ENCODE results near the gene CCDC134.
"Not testable (repeated sequence)": the region's sequence is repeated elsewhere in the genome, so short reads cannot be mapped to it uniquely, and the experiment has no call there.

CCDC134 gene

DNA sequence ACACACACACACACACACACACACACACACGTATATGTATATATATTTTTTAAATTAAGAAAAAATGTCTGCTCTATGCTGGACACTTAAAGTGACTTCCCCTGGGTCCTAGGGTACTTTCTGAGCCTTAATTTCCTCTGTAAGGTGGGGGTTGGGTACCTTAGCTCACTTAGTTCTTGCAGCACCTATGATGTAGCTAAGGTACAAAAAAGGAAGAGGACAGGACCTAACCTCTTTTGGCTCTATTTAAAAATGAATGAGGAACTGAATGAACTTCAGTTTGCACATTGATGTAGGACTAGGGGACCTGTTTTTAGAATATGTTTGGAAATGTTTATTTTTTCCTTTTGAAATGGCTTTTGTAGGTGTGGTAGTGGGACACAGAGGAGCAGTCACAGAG lies 43.6 kb downstream of the CCDC134 start:
- DNase-seq (ENCODE audit: low read depth), result no peak

DNA sequence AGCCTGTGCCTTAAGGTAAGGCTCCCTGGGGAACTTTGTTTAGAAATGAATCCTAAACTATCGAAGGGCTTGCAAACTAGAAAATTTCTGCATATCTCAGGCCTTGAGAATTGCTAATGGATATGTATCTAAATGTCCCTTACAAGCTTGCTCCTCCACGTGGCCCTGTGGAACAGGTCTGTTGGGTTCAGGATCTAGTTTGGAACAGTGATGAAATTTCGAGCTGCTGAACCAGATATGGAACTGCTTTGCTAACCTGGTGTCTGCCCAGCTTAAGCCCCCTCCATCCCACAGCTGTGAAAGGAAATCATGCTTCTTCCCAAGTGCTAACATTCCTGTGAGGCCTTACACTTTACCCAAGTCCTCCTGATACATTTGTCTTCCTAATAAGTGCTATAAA lies 44.0 kb downstream of the CCDC134 start:
- DNase-seq (ENCODE audit: low read depth), result no peak

DNA sequence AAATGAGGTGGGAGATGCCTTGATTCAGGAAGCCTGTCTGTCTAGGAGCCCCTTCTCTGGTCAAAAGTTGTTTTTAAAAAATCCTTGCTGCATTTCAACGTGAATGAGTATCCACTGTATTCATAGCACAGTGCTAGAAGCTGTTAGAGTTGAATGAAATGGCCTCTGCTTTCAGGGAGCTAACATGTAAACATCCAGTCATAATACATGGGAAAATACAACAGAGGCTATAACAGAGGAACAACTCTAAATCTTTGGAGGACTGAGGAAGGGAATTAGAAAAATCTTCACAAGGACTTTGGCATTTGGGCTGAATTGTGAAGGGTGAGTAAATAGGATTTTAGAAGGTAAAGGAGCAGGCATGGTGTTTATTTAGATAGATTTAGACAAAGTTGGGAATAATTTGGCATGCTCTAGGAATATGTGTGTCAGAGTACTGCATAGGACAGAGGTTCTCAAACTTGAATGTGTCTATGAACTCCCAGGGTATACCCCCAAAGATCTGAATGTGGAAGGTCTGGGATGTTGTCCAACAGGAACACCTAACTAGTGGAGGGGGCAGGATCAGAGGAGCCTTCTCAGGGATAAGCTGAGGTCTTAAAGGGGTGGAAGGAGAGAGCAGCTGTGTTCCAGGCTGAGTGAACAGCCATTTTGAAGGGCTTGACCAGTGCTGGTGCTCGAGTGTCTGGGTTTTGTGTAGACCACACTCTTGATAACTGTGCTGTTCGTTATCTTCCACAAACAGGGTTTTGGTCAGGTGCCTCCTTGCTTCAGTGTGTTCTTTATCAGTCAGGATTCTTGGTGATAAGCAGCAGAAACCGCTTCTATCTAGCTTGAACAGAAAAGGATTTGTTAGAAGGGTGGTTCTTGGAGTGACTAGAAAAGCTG lies 45.1 kb downstream of the CCDC134 start:
- no peak for DNase-seq (ENCODE audit: low read depth)

DNA sequence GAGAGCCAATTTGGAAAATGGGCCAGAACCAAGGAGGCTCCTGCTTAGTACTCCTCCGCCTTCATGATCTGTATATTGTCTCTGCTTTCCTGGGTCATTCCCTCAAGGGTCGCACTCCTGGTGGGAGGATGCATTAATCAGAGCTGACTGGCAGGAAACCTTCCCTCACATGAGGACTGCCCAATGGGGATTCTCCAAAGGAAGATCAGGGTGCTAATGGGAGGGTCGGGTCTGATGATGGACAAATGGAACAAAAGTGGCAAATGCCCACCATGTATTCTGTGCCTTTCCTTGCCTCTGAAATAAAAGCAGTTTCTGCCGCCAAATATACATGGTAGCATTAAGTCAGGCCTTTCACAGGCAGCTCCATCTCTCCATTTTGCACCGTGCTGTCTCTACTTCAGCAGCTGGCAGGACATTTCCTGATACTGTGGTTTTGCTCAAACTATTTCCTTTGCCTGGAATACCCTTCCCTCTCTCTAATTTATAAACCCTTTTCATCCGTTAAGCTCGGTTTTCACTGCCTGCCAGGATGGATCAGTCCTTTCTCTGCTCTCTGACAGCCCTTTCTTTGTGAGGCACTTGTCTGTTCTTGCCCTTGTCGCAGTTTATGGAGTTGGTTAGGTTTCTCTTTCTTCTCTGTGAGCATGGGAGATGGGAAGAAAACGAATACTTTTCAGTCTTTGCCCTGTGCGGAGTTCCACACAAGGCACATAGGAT lies 45.9 kb downstream of the CCDC134 start:
- no peak for DNase-seq (ENCODE audit: low read depth)

DNA sequence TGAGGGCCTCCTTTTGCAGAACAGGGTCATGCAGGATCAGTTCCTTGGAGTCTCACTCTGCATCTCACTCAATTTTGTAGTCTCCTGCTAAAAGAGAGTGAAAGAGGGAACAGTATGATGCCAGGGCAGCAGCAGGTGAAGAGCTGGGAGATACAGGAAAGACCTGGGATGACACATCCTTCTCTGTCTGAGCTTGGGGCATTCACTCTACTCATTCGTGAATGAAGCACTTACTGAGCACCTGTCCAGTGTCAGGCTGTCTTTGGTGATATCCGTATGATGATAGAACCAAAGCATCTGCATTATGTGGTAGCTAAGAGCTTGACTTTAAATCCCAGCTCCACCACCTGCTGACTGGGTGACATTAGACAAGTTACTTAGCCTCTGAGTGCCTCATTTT lies 46.8 kb downstream of the CCDC134 start:
- no peak for DNase-seq (ENCODE audit: low read depth)

DNA sequence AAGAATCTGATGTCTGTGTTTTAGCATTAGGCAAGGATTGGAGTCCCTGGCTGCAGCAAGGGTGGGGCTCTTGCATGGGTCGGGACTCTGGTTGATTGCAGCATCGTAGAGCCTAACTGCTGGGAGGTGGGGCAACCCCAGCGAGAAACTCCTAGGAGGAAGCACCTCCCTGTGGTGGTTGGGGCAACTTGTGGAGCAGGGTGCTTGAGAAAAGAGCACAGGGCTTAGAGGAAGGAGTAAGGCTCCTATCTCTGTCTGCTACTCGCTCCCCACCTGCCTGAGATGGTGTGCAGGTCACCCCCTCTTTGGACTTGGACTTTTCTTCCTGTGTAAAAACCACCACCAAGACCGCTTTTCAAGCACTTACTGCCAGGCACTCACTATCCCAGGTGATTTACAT lies 48.0 kb downstream of the CCDC134 start:
- no peak for DNase-seq (ENCODE audit: low read depth)

DNA sequence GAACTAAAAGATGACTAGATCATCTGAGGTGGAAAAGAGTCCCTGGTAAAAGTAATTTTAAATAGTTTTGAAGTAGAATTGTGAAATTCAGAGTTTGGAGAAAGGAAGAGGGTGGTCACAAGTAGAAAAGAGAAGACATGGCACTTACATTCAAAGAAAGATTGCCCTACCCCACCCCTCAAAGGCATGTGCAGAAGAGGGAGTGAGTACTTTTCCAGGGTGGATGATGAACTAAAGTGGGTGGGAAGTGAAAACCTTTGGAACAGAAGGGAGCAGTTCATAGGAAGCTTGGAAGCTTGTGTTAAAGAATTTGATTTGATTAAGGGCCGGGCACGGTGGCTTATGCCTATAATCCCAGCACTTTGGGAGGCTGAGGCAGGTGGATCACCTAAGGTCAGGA lies 56.0 kb downstream of the CCDC134 start:
- no peak for DNase-seq (ENCODE audit: low read depth)

DNA sequence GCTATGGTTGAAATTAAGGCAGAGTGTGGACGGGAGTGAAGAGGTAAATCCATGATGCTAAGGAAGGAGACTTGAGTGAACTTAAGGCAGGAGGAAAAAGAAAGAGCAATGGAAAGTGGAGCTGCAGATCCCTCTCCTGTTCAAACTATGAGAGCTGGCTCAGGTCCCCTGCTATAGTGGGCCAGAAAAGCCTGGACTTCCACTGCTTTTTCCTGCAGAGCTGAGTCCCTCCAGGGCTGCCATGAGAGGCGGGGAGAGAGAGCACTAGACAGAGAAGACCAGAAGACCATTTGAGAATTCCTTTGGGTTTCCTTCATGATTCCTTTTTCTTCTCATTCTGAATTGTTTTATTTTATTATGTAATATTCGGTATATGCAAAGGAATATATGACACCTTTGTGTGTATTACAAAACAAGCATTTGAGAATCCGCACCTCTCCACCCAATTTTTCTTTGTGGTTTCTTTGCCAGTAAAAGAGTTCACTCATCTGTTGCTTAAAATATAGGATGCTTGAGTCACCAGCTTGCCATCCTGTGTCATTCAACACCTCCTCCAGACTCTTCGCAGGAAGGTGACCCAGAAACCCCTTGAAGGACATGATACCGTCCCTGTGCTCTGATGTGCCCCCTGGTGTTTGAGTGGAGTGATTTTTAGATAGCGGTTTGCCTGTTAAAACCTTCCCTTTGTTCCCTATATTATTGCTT lies 56.8 kb downstream of the CCDC134 start:
- no peak for DNase-seq (ENCODE audit: low read depth)

DNA sequence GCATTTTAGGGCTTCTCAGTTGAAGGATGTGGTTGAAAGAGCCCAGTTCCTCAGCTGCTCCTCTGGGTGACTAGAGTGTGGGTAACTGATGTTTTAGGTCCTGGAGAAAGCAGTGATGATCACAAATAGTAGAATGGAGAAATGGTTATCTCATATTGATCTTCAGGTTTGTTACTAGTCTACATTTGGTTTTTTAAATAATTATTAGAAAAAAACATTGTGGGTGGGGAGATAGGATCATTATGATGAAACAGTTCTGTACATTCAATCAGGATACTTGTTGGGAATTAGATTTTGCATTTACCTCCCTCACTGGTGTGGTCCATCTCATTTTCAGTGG lies 57.4 kb downstream of the CCDC134 start:
- no peak for DNase-seq (ENCODE audit: low read depth)

DNA sequence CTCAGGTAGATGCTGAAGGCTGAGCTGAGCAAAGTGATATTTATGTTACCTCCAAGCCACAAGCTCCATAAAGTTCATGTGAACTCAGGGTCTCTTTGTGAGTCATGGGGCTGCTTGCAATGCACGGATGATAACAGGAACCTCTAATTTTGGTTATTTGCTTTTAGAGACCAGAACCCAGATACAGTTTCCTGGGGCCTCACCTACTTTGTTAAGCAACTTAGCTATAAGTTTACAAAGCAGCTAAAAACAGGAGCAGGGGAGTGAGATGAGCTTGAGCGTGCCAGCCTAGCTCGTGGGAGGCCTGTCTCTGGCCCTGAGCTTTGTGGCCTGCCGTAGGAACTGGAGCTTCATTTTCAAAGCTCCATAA lies 61.7 kb downstream of the CCDC134 start:
- DNase-seq (ENCODE audit: low read depth), result no peak

DNA sequence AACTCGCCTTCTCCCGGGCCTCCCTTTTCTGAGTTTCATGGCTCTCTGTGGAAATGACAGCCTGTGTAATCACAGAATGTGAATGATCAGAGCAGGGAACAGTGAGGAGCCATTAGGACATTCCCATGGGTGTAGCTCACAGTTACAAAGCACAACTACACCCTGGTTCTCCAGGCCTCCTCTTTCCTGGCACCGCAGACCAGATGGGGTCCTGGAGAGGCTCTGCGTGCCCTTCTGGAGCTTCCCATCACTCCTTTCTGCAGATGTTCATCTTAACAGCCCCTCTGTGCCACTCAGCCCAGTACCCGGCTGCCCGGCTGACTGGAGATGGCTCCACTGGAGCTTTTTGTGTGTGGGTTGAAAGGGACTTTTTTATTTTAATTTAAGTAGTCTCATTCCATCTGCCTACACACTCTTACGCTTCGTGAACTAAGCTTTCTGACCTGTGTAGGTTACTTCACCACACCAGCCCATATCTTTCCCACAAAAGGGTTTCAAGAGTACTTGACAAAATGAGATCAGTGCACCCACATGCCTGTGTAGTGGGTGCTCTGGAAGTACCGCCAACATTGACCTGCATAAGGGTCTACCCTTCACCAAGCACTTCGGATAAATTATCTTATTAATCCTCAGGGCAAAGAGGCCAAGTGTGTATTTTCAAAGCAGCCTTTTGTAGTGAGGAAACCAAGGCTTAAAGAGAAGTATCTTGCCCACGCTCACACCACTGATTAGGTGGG lies 62.2 kb downstream of the CCDC134 start:
- no peak for DNase-seq (ENCODE audit: low read depth)

DNA sequence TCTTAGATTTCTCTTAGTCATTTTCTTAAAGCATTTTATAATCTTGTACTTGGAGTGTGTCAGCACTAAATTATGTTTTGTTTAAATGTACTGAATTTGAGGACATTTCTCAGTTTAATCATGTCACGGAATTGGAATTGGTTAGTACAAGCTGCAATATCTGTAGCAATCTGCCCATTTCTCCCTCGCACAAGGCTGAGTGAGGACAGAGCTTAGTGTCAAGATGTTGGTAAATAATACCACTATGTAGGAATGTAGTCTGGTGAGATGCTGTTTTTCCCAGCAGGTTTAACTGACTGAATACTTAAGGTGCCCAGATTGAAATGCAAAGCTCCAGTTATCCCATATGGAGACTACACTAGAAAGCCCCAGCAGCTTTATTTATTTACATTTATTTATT lies 63.0 kb downstream of the CCDC134 start:
- DNase-seq (ENCODE audit: low read depth), result no peak

DNA sequence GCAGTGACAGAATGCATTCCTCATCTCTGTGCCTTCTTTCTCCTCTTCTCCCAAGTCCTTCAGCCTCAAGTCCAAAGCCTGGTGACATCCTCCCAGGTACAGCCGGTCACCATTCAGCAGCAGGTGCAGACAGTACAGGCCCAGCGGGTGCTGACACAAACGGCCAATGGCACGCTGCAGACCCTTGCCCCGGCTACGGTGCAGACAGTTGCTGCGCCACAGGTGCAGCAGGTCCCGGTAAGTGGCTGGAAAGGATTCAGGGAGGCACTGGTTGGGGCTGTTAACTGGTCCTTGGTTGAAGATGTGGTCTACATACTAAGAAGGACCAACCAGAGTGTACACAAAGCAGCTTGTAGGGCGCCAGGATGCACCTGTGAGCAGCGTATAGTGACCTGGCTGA lies 68.1 kb downstream of the CCDC134 start:
- no peak for DNase-seq (ENCODE audit: low read depth)

DNA sequence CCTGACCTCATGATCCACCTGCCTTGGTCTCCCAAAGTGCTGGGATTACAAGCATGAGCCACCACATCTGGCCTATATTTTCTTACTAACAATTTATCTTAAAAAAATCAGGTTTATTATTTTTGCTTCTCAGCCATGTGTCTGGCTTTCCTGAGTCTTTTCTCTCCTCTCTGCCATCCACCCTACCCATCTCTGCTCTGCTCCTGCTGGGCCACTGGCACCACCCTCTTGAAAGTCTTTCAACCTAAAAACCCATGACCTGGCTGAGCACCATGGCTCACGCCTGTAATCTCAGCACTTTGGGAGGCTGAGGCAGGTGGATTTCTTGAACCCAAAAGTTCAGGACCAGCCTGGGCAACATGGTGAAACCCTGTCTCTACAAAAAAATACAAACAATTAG lies 69.6 kb downstream of the CCDC134 start:
- not testable (repeated sequence) for DNase-seq (ENCODE audit: low read depth)

DNA sequence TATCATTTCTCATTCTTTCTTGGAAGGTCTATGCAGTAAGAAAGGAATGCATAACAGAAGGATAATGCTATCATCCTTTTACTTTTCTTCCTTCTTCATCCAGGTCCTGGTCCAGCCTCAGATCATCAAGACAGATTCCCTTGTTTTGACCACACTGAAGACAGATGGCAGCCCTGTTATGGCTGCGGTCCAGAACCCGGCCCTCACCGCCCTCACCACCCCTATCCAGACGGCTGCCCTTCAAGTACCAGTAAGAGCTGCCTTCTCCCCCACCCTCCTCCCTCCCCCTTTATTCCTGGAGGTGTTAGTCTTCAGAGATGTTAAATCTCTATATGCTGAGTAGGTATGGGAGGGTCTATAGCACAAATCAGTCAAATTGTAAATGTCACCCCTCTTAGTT lies 70.3 kb downstream of the CCDC134 start:
- no peak for DNase-seq (ENCODE audit: low read depth)

DNA sequence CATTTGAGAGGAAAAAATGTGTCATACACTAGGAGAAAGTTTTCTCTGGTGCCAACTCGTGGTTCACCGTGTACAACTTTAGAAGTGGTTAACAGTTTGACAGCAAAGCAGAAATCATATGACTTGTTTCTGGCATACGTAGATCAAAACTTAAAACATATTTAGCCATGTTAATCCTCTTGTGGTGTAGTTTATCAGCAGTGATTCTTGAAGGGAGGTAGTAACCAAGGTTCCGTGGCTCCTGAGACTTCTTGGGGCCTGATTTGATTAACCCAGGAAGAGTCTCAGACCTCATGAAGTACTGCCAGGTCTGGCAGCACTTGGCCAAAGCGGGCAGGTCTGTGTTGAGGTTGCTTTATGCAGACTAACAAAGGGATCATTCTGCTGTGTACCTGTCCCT lies 72.9 kb downstream of the CCDC134 start:
- no peak for DNase-seq (ENCODE audit: low read depth)

DNA sequence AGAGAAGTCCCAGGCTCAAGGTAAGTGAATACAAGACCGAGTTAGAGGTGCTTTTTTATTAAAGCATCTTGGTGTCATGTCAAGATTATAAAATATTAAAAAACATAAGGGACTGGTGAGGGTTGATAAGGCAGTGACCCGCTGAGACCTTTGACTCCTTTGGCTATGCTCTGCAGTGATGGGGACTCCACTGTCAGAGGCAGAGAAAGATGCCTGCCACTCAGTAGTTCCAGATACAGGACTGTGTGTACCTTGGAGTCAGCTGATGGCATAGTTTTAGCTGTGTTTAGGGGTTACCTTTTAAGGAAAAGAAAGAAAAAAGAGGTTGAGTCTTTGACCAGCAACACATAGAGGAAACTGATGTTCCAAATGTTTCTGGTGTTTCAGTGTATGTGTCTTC lies 73.6 kb downstream of the CCDC134 start:
- no peak for DNase-seq (ENCODE audit: low read depth)

DNA sequence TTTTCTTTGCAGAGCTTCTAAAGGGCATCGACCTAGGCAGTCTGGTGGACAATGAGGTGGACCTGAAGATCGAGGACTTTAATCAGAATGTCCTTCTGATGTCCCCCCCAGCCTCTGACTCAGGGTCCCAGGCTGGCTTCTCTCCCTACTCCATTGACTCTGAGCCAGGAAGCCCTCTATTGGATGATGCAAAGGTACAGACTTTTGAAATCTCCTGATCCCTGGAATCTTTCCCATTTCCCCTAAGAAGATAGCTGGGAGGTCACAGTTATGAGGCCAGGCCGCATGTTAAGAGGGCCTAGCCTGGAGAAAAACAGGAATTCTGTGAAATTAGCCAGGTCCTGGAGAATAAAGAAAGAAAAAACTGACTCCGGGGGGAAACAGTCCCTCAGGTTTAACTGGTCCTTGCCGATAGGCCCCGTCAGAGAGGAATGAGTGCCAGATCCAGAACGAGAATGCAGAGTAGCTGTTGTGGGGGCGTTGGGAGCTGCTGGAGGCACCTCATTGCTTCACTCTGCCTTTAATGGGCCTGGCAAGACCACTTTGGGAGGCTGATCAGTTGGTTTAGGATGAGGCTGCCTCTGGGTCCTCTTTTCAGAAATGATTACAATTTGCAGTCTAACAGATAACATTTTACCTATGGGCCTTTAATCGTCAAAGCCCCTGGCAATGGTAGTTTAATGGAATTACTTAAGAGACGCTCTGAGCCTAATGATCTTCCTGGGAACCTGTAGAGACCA lies 75.2 kb downstream of the CCDC134 start:
- DNase-seq (ENCODE audit: low read depth), result no peak

All from GM04504 (cell line).